Endothelial cell of umbilical vein (primary cell): ENCODE results near the gene TIMM17A. TPM values are rescaled to one million over a fixed set of nuclear protein-coding genes. Genes with fewer than 3 reads are reported as not detected.
A peak's percentile ranks its signal among the peaks of the same experiment; 100 is the strongest.

Source experiments
- BruUV-seq: library from RNA; stranded (reverse); fragments of 400-500 nt; replicated peaks from 2 replicates; lab custom pipeline; 2021; lab: Mats Ljungman, UMichigan
- CTCF ChIA-PET: fragments of 300-600, 350-600 bp; sonication (Branson Sonifier 250); formaldehyde crosslinking; loops from one replicate; lab custom pipeline; 2021; ENCODE audit warnings: antibody characterized with exemption, inconsistent platforms; lab: Charles Lee
- POLR2A ChIA-PET: fragments of 300-600, 350-600 bp; sonication (Branson Sonifier 250); formaldehyde crosslinking; loops from one replicate; lab custom pipeline; 2021; ENCODE audit warnings: antibody characterized with exemption, inconsistent platforms; lab: Charles Lee
- DNase-seq: peaks from one replicate; pipeline ENCODE4 v3.0.0-alpha.2; 2011; ENCODE audit warnings: low read depth, low spot score
- FAIRE-seq: peaks from 2 replicates; lab custom pipeline; 2011; peaks lifted over from hg19 to GRCh38; lab: Jason Lieb, UNC
- H2AFZ ChIP-seq: 2 replicates; pipeline ENCODE4 v1.6.0; 2012; ENCODE audit warnings: low read depth, low read length, control low read depth, inconsistent platforms
- H3K27ac ChIP-seq: 2 replicates; pipeline ENCODE4 v1.5.1; 2011; ENCODE audit warnings: low read depth, mild to moderate bottlenecking, control low read depth, low read length, moderate library complexity; ENCODE audit not compliant: insufficient read depth
- H3K27me3 ChIP-seq, 2 experiments: 2 replicates each; pipeline versions ENCODE4 v1.6.0 to v1.6.1; 2011; ENCODE audit warnings: low read length in 2 of 2, mixed read lengths in 1 of 2; ENCODE audit not compliant: control insufficient read depth in 2 of 2, insufficient read depth in 2 of 2
- H3K36me3 ChIP-seq, 2 experiments: 2 replicates in 1 of 2; 3 replicates in 1 of 2; pipeline ENCODE4 v1.5.1; 2011; ENCODE audit warnings: low read length in 2 of 2, mild to moderate bottlenecking in 1 of 2, moderate library complexity in 1 of 2; ENCODE audit not compliant: control insufficient read depth in 2 of 2, insufficient read depth in 2 of 2; ENCODE audit errors: extremely low read depth in 1 of 2
- H3K4me1 ChIP-seq: 3 replicates; pipeline ENCODE4 v1.5.1; 2011; ENCODE audit warnings: mild to moderate bottlenecking, low read length; ENCODE audit not compliant: control insufficient read depth, insufficient read depth; ENCODE audit errors: extremely low read depth
- H3K4me2 ChIP-seq: 2 replicates; pipeline ENCODE4 v1.6.1; 2011; ENCODE audit warnings: low read length, control low read depth, mixed read lengths; ENCODE audit not compliant: insufficient read depth
- H3K4me3 ChIP-seq, 3 experiments: fragments of 200-600 bp in 1 of 3; sonication (generic), shearing (Covaris generic) in 1 of 3; replicated peaks in 1 of 3; 2 replicates each; pipeline ENCODE4 v1.5.1; 2011 to 2016; ENCODE audit warnings: control low read depth in 3 of 3, low read length in 3 of 3, mild to moderate bottlenecking in 2 of 3, inconsistent platforms in 1 of 3, low read depth in 1 of 3, moderate library complexity in 1 of 3; ENCODE audit not compliant: insufficient read depth in 1 of 3
- H3K79me2 ChIP-seq: 2 replicates; pipeline ENCODE4 v1.6.0; 2012; ENCODE audit warnings: low read length, inconsistent platforms; ENCODE audit not compliant: control insufficient read depth, insufficient read depth
- H3K9ac ChIP-seq: replicated peaks from 2 replicates; pipeline ENCODE3; 2011; ENCODE audit warnings: low read length, control low read depth; ENCODE audit not compliant: insufficient read depth; ENCODE audit errors: extremely low read depth
- H3K9me1 ChIP-seq: replicated peaks from 3 replicates; pipeline ENCODE4 v1.6.0; 2011; ENCODE audit warnings: mild to moderate bottlenecking, low read length; ENCODE audit not compliant: control insufficient read depth, insufficient read depth; ENCODE audit errors: extremely low read depth
- H3K9me3 ChIP-seq: replicated peaks from 2 replicates; pipeline ENCODE4 v1.5.1; 2012; ENCODE audit warnings: low read length, inconsistent platforms; ENCODE audit not compliant: control insufficient read depth, insufficient read depth
- H4K20me1 ChIP-seq: replicated peaks from 2 replicates; pipeline ENCODE3; 2011; ENCODE audit warnings: mild to moderate bottlenecking, low read length; ENCODE audit not compliant: control insufficient read depth, insufficient read depth; ENCODE audit errors: extremely low read depth
- CTCF ChIP-seq, 2 donors: IDR thresholded peaks; 1 replicate in 1 of 2; 2 replicates in 1 of 2; pipeline ENCODE4 v1.5.1; 2011; ENCODE audit warnings: low read length in 2 of 2, mild to moderate bottlenecking in 2 of 2, moderate library complexity in 2 of 2, control low read depth in 1 of 2, inconsistent platforms in 1 of 2, low read depth in 1 of 2; ENCODE audit not compliant: insufficient read depth in 1 of 2; ENCODE audit errors: extremely low read depth in 1 of 2
- EZH2 ChIP-seq: IDR thresholded peaks from 2 replicates; pipeline ENCODE4 v1.6.1; 2012; ENCODE audit warnings: borderline replicate concordance, low read depth, mild to moderate bottlenecking, moderate library complexity, low read length, inconsistent platforms; ENCODE audit not compliant: severe bottlenecking
- FOS ChIP-seq: IDR thresholded peaks from 2 replicates; pipeline ENCODE4 v1.6.1; 2011; ENCODE audit warnings: mild to moderate bottlenecking, low read length, moderate library complexity, borderline replicate concordance; ENCODE audit not compliant: insufficient read depth
- GATA2 ChIP-seq: IDR thresholded peaks from 2 replicates; pipeline ENCODE4 v1.7.0; 2011; ENCODE audit warnings: low read depth, mild to moderate bottlenecking, moderate library complexity, mixed read lengths, low read length; ENCODE audit not compliant: insufficient read length, insufficient read depth
- JUN ChIP-seq: IDR thresholded peaks from 2 replicates; pipeline ENCODE4 v1.6.1; 2011; ENCODE audit warnings: borderline replicate concordance, low read depth; ENCODE audit not compliant: insufficient read length, insufficient read depth
- MYC ChIP-seq: IDR thresholded peaks from one replicate; pipeline ENCODE4 v1.6.1; 2011; ENCODE audit warnings: mild to moderate bottlenecking, low read depth, low read length
- POLR2A ChIP-seq: IDR thresholded peaks from 2 replicates; pipeline ENCODE4 v1.6.1; 2012; ENCODE audit warnings: low read depth, mild to moderate bottlenecking, control low read depth, low read length
- POLR2AphosphoS5 ChIP-seq: IDR thresholded peaks from 2 replicates; pipeline ENCODE4 v1.6.1; 2012; ENCODE audit warnings: low read depth, mild to moderate bottlenecking, control low read depth, low read length, moderate library complexity; ENCODE audit not compliant: insufficient read depth
- dilution Hi-C: fragments of 300-500 bp; cut with MboI; formaldehyde crosslinking; loops from one replicate; pipeline ENCODE4 v1.15.0; 2019; ENCODE audit warnings: low sequenced_read_pairs; ENCODE audit not compliant: extremely low pct_ligation_motif_present
- intact Hi-C: fragments of 100-400 bp; cut with micrococcal nuclease; formaldehyde crosslinking; loops from one replicate; pipeline ENCODE4 v1.10.0; 2022
- polyA plus RNA-seq, 4 experiments: library from polyadenylated mRNA; depleted of rRNA in 3 of 4; stranded (reverse) in 3 of 4; unstranded in 1 of 4; fragments of >200 nt; gene quantifications; 2 replicates each; pipeline versions ENCODE4 v1.2.1 to v1.2.3, GENCODE V29; 2011 to 2012; ENCODE audit warnings: missing spikeins in 1 of 4
- total RNA-seq: library from RNA; stranded (reverse); gene quantifications from 2 replicates; pipeline ENCODE4 v1.2.3, GENCODE V29; 2021
- TF ChIP-seq, protein P1 (sequence below): IDR thresholded peaks from 2 replicates; pipeline ENCODE4 v1.6.1; 2011; ENCODE audit not compliant: insufficient read depth, insufficient read length

TIMM17A gene
- total and polyA plus RNA-seq, 2 donors (not counting 3 experiments of a cell fraction or from before 2014, with no cell fraction given) = 57.9 to 105 TPM

- intact Hi-C loops = loop anchor here (1.0 to 10.0 kb wide), 5 partner anchors 17 to 421 kb away; partner anchors contain the start of gene NAV1
- BruUV-seq = TSS peak; percentile 72
These were observed 433 bp downstream of the TIMM17A start for GRCh38 chr1:201955729-201956143.

More at GRCh38 chr1:201955729-201956143, 433 bp downstream of the TIMM17A start:
- Histone ChIP-seq H3K9me3 (no peaks in the 10 kb centered on the region), H3K36me3 (peaks cover 2 to 3% of the 10 kb centered on the region in 2 experiments), H3K79me2 (peaks cover 24% of the 10 kb centered on the region), H4K20me1 (no peaks in the 10 kb centered on the region), H3K9ac (peak overlapping the region; percentile 87), H3K9me1 (no peaks in the 10 kb centered on the region), H3K4me1 (peaks cover 10% of the 10 kb centered on the region), H3K27me3 (no peaks in the 10 kb centered on the region), H3K27ac (peak overlapping the region; percentile 38), H2AFZ (peak overlapping the region; percentile 45), H3K4me3 (peak overlapping the region; percentile 22 to 87 (median 68)), H3K4me2 (peak overlapping the region; percentile 60)
- TF ChIP-seq CTCF (IDR thresholded peaks at IDR 0.05; ENCODE audit: extremely low read depth in 1 of 2, insufficient read depth in 1 of 2, low read depth in 1 of 2, low read length in 2 of 2) (no peak), GATA2 (no peak), JUN (no peak), EZH2 (no peak), POLR2A (no peak), FOS (no peak), POLR2AphosphoS5 (no peak), MYC (no peak)
- TF ChIP-seq, protein P1, sequence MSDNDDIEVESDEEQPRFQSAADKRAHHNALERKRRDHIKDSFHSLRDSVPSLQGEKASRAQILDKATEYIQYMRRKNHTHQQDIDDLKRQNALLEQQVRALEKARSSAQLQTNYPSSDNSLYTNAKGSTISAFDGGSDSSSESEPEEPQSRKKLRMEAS = no peak
- ChIA-PET POLR2A (interaction anchor here (0.6 to 1.6 kb wide), 4 partner anchors 39 to 795 kb away, joined by 3 to 4 read pairs (median 4); no protein-coding TSS in a partner anchor), CTCF (interaction anchor here (1.0 to 5.7 kb wide), 3 partner anchors 53 to 60 kb away, joined by 3 to 54 read pairs (median 4); no protein-coding TSS in a partner anchor)
- dilution Hi-C loops = no loop called here
- FAIRE-seq = no peak
- DNase-seq = no peak
